HCT116 (cell line): ENCODE data around the gene MAP3K9.

Experiments
- CEBPB ChIP-seq: IDR thresholded peaks from 2 replicates; pipeline ENCODE4 v1.6.1; 2012; ENCODE audit warnings: low read depth
- EGR1 ChIP-seq: IDR thresholded peaks from 2 replicates; pipeline ENCODE4 v1.6.1; 2012; ENCODE audit warnings: low read depth
- ELF1 ChIP-seq: IDR thresholded peaks from 2 replicates; pipeline ENCODE4 v1.6.1; 2012; ENCODE audit warnings: low read depth, borderline replicate concordance
- EZH2 ChIP-seq: fragments of 200-600 bp; sonication (generic); IDR thresholded peaks from 2 replicates; pipeline ENCODE4 v1.6.1; 2017; ENCODE audit warnings: antibody characterized with exemption, mixed run types
- EZH2phosphoT487 ChIP-seq: fragments of 200-600 bp; IDR thresholded peaks from 2 replicates; pipeline ENCODE4 v1.6.1; 2018; ENCODE audit warnings: antibody characterized with exemption, borderline replicate concordance
- POLR2A ChIP-seq: IDR thresholded peaks from 2 replicates; pipeline ENCODE4 v1.7.0; 2011; ENCODE audit warnings: borderline replicate concordance; ENCODE audit not compliant: insufficient read depth, insufficient read length; ENCODE audit errors: extremely low read depth
- POLR2AphosphoS5 ChIP-seq: IDR thresholded peaks from 2 replicates; pipeline ENCODE4 v1.6.1; 2011; ENCODE audit warnings: mild to moderate bottlenecking, low read depth, low read length, moderate library complexity
- RAD21 ChIP-seq: IDR thresholded peaks from 2 replicates; pipeline ENCODE4 v1.6.1; 2012; ENCODE audit warnings: low read depth, mild to moderate bottlenecking
- TCF7L2 ChIP-seq: IDR thresholded peaks from 2 replicates; pipeline ENCODE4 v1.7.0; 2011; ENCODE audit warnings: borderline replicate concordance, inconsistent platforms; ENCODE audit not compliant: insufficient read depth, insufficient read length; ENCODE audit errors: extremely low read depth
- ZNF274 ChIP-seq: fragments of 200-500 bp; sonication (Bioruptor generic); IDR thresholded peaks from 2 replicates; pipeline ENCODE4 v1.6.1; 2014; ENCODE audit warnings: mild to moderate bottlenecking, low read depth, low read length, inconsistent platforms
- TF ChIP-seq, protein P1 (sequence below): IDR thresholded peaks from 2 replicates; pipeline ENCODE4 v1.6.1; 2012; ENCODE audit warnings: low read depth
- TF ChIP-seq, protein P2 (sequence below): IDR thresholded peaks from 2 replicates; pipeline ENCODE4 v1.6.1; 2011; ENCODE audit warnings: mild to moderate bottlenecking, low read length, moderate library complexity; ENCODE audit not compliant: insufficient replicate concordance; ENCODE audit errors: extremely low read depth
- TF ChIP-seq, protein P3 (sequence below), 3 experiments: fragments of 200-600 bp in 1 of 3; sonication (generic) in 1 of 3; IDR thresholded peaks in 2 of 3; conservative IDR thresholded peaks in 1 of 3; 2 replicates each; pipeline ENCODE4 v1.5.1; 2012 to 2017; ENCODE audit warnings: low read depth in 2 of 3, low read length in 2 of 3, antibody characterized with exemption in 1 of 3, borderline replicate concordance in 1 of 3, control low read depth in 1 of 3, mild to moderate bottlenecking in 1 of 3, mixed read lengths in 1 of 3, mixed run types in 1 of 3, moderate library complexity in 1 of 3; ENCODE audit not compliant: insufficient read depth in 1 of 3
- TF ChIP-seq, protein P4 (sequence below): IDR thresholded peaks from 2 replicates; pipeline ENCODE4 v1.6.1; 2012

DNA sequence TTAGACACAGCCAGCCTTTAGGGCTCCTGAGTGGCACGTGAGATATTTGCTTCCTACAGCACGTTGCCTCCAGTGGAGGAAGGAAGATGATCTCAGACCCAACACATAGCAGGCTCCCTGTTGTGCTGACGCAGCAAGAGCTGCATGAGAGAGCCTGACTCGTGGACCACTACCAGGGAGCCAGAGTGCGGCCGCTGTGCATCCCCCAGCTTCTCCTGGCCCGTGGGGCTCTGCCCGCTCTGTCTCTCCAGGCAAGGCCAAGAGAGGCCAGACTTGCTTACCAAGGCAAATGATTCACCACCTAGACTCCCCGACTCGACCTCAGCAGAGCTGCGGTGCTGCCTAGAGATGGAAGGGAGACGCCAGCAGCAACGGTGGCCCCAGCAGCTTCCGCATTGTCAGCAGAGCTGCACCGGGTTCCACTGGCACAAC lies 37.5 kb downstream of the MAP3K9 start:
- TF ChIP-seq ELF1 (no peak), POLR2AphosphoS5 (no peak), RAD21 (no peak), EZH2phosphoT487 (no peak), TCF7L2 (no peak), CEBPB (no peak), EGR1 (no peak), EZH2 (no peak), ZNF274 (no peak), POLR2A (no peak)
- TF ChIP-seq, protein P1, sequence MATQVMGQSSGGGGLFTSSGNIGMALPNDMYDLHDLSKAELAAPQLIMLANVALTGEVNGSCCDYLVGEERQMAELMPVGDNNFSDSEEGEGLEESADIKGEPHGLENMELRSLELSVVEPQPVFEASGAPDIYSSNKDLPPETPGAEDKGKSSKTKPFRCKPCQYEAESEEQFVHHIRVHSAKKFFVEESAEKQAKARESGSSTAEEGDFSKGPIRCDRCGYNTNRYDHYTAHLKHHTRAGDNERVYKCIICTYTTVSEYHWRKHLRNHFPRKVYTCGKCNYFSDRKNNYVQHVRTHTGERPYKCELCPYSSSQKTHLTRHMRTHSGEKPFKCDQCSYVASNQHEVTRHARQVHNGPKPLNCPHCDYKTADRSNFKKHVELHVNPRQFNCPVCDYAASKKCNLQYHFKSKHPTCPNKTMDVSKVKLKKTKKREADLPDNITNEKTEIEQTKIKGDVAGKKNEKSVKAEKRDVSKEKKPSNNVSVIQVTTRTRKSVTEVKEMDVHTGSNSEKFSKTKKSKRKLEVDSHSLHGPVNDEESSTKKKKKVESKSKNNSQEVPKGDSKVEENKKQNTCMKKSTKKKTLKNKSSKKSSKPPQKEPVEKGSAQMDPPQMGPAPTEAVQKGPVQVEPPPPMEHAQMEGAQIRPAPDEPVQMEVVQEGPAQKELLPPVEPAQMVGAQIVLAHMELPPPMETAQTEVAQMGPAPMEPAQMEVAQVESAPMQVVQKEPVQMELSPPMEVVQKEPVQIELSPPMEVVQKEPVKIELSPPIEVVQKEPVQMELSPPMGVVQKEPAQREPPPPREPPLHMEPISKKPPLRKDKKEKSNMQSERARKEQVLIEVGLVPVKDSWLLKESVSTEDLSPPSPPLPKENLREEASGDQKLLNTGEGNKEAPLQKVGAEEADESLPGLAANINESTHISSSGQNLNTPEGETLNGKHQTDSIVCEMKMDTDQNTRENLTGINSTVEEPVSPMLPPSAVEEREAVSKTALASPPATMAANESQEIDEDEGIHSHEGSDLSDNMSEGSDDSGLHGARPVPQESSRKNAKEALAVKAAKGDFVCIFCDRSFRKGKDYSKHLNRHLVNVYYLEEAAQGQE: no peak
- TF ChIP-seq, protein P2, sequence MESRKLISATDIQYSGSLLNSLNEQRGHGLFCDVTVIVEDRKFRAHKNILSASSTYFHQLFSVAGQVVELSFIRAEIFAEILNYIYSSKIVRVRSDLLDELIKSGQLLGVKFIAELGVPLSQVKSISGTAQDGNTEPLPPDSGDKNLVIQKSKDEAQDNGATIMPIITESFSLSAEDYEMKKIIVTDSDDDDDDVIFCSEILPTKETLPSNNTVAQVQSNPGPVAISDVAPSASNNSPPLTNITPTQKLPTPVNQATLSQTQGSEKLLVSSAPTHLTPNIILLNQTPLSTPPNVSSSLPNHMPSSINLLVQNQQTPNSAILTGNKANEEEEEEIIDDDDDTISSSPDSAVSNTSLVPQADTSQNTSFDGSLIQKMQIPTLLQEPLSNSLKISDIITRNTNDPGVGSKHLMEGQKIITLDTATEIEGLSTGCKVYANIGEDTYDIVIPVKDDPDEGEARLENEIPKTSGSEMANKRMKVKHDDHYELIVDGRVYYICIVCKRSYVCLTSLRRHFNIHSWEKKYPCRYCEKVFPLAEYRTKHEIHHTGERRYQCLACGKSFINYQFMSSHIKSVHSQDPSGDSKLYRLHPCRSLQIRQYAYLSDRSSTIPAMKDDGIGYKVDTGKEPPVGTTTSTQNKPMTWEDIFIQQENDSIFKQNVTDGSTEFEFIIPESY: no peak
- TF ChIP-seq, protein P3, sequence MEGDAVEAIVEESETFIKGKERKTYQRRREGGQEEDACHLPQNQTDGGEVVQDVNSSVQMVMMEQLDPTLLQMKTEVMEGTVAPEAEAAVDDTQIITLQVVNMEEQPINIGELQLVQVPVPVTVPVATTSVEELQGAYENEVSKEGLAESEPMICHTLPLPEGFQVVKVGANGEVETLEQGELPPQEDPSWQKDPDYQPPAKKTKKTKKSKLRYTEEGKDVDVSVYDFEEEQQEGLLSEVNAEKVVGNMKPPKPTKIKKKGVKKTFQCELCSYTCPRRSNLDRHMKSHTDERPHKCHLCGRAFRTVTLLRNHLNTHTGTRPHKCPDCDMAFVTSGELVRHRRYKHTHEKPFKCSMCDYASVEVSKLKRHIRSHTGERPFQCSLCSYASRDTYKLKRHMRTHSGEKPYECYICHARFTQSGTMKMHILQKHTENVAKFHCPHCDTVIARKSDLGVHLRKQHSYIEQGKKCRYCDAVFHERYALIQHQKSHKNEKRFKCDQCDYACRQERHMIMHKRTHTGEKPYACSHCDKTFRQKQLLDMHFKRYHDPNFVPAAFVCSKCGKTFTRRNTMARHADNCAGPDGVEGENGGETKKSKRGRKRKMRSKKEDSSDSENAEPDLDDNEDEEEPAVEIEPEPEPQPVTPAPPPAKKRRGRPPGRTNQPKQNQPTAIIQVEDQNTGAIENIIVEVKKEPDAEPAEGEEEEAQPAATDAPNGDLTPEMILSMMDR (IDR thresholded peaks at IDR 0.05 in 2 of 3, conservative IDR thresholded peaks at IDR 0.05 in 1 of 3; ENCODE audit: borderline replicate concordance in 1 of 3, insufficient read depth in 1 of 3, low read depth in 2 of 3, low read length in 2 of 3): no peak
- TF ChIP-seq, protein P4, sequence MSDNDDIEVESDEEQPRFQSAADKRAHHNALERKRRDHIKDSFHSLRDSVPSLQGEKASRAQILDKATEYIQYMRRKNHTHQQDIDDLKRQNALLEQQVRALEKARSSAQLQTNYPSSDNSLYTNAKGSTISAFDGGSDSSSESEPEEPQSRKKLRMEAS: no peak
